Thoracic aorta endothelial cell (primary cell): ENCODE results near the gene GDF9. TPM values are rescaled to one million over a fixed set of nuclear protein-coding genes. Genes with fewer than 3 reads are reported as not detected.

Source experiments
- small RNA-seq: library from RNA; depleted of rRNA; stranded (forward); fragments of <200 nt; gene quantifications from one replicate; pipeline ENCODE3, GENCODE V24; 2012
- total RNA-seq: library from RNA; depleted of rRNA; stranded (reverse); fragments of >200 nt; gene quantifications from 2 replicates; pipeline ENCODE4 v1.2.3, GENCODE V29; 2012

GDF9 gene
- total RNA-seq, result under 0.01 and 0.14 TPM in 2 replicates

GRCh38 chr5:132866342-132867045 is at the start of gene GDF9, which contains the start of gene UQCRQ:
Gene GDF9 (minus strand): TSS chr5:132866469. CDS start chr5:132864533, 1,936 bp downstream.
Gene UQCRQ (plus strand): TSS chr5:132866642. CDS start chr5:132866882, 240 bp downstream.

GRCh38 chr5:132873119-132873929 is 7.1 kb upstream of the GDF9 start, which contains the start of gene LEAP2:
Gene LEAP2 (plus strand): TSS chr5:132873668. CDS start chr5:132873695, 27 bp downstream.

GRCh38 chr5:132830436-132831094 is 35.7 kb downstream of the GDF9 start, which contains the start of gene SHROOM1:
Gene SHROOM1 (minus strand): TSS chr5:132830647. CDS start chr5:132826140, 4,507 bp downstream.

GRCh38 chr5:132812781-132813598 is 53.3 kb downstream of the GDF9 start, which contains the start of gene SOWAHA:
Gene SOWAHA (plus strand): TSS chr5:132813302. CDS start chr5:132813622, 320 bp downstream.

Small RNA genes lying within 50 kb of the gene (small RNA-seq; reads per million reads assigned to genes)
- not detected for gene RNA5SP192

Other genes with a start within 250 kb of the GDF9 start
- gene IL13, start 208.3 kb downstream of the GDF9 start, total RNA-seq, result not detected in 2 replicates
- gene IL4, start 192.5 kb downstream of the GDF9 start, total RNA-seq, result not detected in 2 replicates
- gene KIF3A, start 128.9 kb downstream of the GDF9 start, total RNA-seq, result 12.9 and 15.8 TPM in 2 replicates
- 0.22 TPM in 1 of 2 replicates, not detected in the other for gene CCNI2, start 119.0 kb downstream of the GDF9 start, total RNA-seq
- gene SEPTIN8, start 89.2 kb downstream of the GDF9 start, total RNA-seq, result 48.0 and 58.6 TPM in 2 replicates
- not detected in 2 replicates for gene SOWAHA, start 53.2 kb downstream of the GDF9 start, total RNA-seq
- gene SHROOM1, start 35.8 kb downstream of the GDF9 start, total RNA-seq, result 5.3 and 8.5 TPM in 2 replicates
- 67.9 and 92.2 TPM in 2 replicates for gene UQCRQ, start 173 bp upstream of the GDF9 start, total RNA-seq
- gene LEAP2, start 7.2 kb upstream of the GDF9 start, total RNA-seq, result 0.50 and 0.53 TPM in 2 replicates
- gene AFF4, start 97.2 kb upstream of the GDF9 start, total RNA-seq, result 97.6 and 99.3 TPM in 2 replicates
- gene ZCCHC10, start 160.1 kb upstream of the GDF9 start, total RNA-seq, result 18.0 and 26.1 TPM in 2 replicates
- gene HSPA4, start 185.5 kb upstream of the GDF9 start, total RNA-seq, result 191 and 222 TPM in 2 replicates